SK-N-SH (cell line): ENCODE results near the gene PCBP3. TPM values are rescaled to one million over a fixed set of nuclear protein-coding genes. Genes with fewer than 3 reads are reported as not detected.

Experiments
- CTCF ChIA-PET: fragments of 300-600, 350-600 bp; formaldehyde crosslinking; extraction: SDS; loops from one replicate; lab custom pipeline; 2021; lab: Yijun Ruan, JAX
- POLR2A ChIA-PET: fragments of 350-600 bp; sonication (Branson Sonifier 250); formaldehyde crosslinking; extraction: SDS; loops from one replicate; lab custom pipeline; 2020; ENCODE audit warnings: antibody characterized with exemption, inconsistent platforms; lab: Yijun Ruan, JAX
- DNase-seq: peaks from one replicate; pipeline ENCODE4 v3.0.0; 2012
- H2AFZ ChIP-seq: fragments of 200-600 bp; sonication (generic); 2 replicates; pipeline ENCODE4 v1.8.1; 2016; ENCODE audit warnings: antibody characterized with exemption, mild to moderate bottlenecking, low read depth
- H3F3A ChIP-seq: fragments of 200-600 bp; sonication (generic); replicated peaks from 2 replicates; pipeline ENCODE3; 2016; ENCODE audit warnings: antibody characterized with exemption, mild to moderate bottlenecking; ENCODE audit not compliant: insufficient read depth
- H3K27ac ChIP-seq, 2 experiments: fragments of 200-500 bp in 1 of 2; fragments of 200-600 bp in 1 of 2; sonication (Bioruptor generic) in 1 of 2; sonication (generic), shearing (Covaris generic) in 1 of 2; 2 replicates each; pipeline versions ENCODE4 v1.5.1 to v1.6.1; 2014 to 2016; ENCODE audit warnings: low read depth in 2 of 2, inconsistent platforms in 1 of 2, low read length in 1 of 2, mild to moderate bottlenecking in 1 of 2, mixed read lengths in 1 of 2
- H3K27me3 ChIP-seq: fragments of 200-600 bp; sonication (generic), shearing (Covaris generic); 2 replicates; pipeline ENCODE4 v1.6.1; 2016; ENCODE audit warnings: mixed run types; ENCODE audit not compliant: insufficient read depth
- H3K36me3 ChIP-seq, 2 experiments: fragments of 200-500 bp in 1 of 2; fragments of 200-600 bp in 1 of 2; sonication (Bioruptor generic) in 1 of 2; sonication (generic) in 1 of 2; replicated peaks in 1 of 2; 2 replicates each; pipeline versions ENCODE3 to v1.5.1; 2014 to 2016; ENCODE audit warnings: low read length in 1 of 2, mild to moderate bottlenecking in 1 of 2; ENCODE audit not compliant: insufficient read depth in 2 of 2, control insufficient read depth in 1 of 2
- H3K4me1 ChIP-seq, 2 experiments: fragments of 200-500 bp in 1 of 2; fragments of 200-600 bp in 1 of 2; sonication (Bioruptor generic) in 1 of 2; sonication (generic), shearing (Covaris generic) in 1 of 2; 2 replicates each; pipeline versions ENCODE4 v1.5.1 to v1.6.1; 2014 to 2016; ENCODE audit warnings: low read depth in 1 of 2, low read length in 1 of 2, mixed run types in 1 of 2; ENCODE audit not compliant: insufficient read depth in 2 of 2, control insufficient read depth in 1 of 2
- H3K4me2 ChIP-seq: fragments of 200-600 bp; sonication (generic), shearing (Covaris generic); 2 replicates; pipeline ENCODE4 v1.6.1; 2017; ENCODE audit warnings: mixed run types
- H3K4me3 ChIP-seq, 2 experiments: fragments of 200-500 bp in 1 of 2; fragments of 200-600 bp in 1 of 2; sonication (Bioruptor generic) in 1 of 2; sonication (generic), shearing (Covaris generic) in 1 of 2; 2 replicates each; pipeline versions ENCODE4 v1.5.1 to v1.8.1; 2014 to 2016; ENCODE audit warnings: low read depth in 2 of 2, inconsistent platforms in 1 of 2, low read length in 1 of 2, mild to moderate bottlenecking in 1 of 2, mixed read lengths in 1 of 2, moderate library complexity in 1 of 2
- H3K79me2 ChIP-seq: fragments of 200-600 bp; sonication (generic); 2 replicates; pipeline ENCODE4 v1.8.1; 2017; ENCODE audit warnings: mild to moderate bottlenecking; ENCODE audit not compliant: insufficient read depth
- H3K9ac ChIP-seq: fragments of 200-600 bp; sonication (generic); 2 replicates; pipeline ENCODE4 v1.6.1; 2017; ENCODE audit warnings: mixed run types
- H3K9me2 ChIP-seq: fragments of 200-600 bp; sonication (generic); 2 replicates; pipeline ENCODE4 v1.6.1; 2017; ENCODE audit warnings: mixed run types
- H3K9me3 ChIP-seq: fragments of 200-600 bp; sonication (generic); 2 replicates; pipeline ENCODE4 v1.6.1; 2017; ENCODE audit warnings: mixed run types, mild to moderate bottlenecking, moderate library complexity
- H4K20me1 ChIP-seq: fragments of 200-600 bp; sonication (generic); 2 replicates; pipeline ENCODE4 v1.6.1; 2017; ENCODE audit warnings: mild to moderate bottlenecking, mixed run types; ENCODE audit not compliant: insufficient read depth
- CHD2 ChIP-seq: fragments of 150-350 bp; IDR thresholded peaks from 2 replicates; pipeline ENCODE4 v1.6.1; 2018; ENCODE audit warnings: low read length; ENCODE audit not compliant: partially characterized antibody
- FOXM1 ChIP-seq: IDR thresholded peaks from 2 replicates; pipeline ENCODE4 v1.4.0; 2012; ENCODE audit warnings: low read depth, mild to moderate bottlenecking
- GABPA ChIP-seq: IDR thresholded peaks from 2 replicates; pipeline ENCODE4 v1.4.0; 2012; ENCODE audit warnings: low read depth, mild to moderate bottlenecking
- IRF3 ChIP-seq: fragments of 150-350 bp; IDR thresholded peaks from 2 replicates; pipeline ENCODE4 v1.6.1; 2016; ENCODE audit warnings: mild to moderate bottlenecking, low read depth, low read length
- JUND ChIP-seq: IDR thresholded peaks from 2 replicates; pipeline ENCODE4 v1.4.0; 2012
- MAX ChIP-seq: IDR thresholded peaks from 2 replicates; pipeline ENCODE4 v1.4.0; 2012; ENCODE audit warnings: low read depth
- MEF2A ChIP-seq: IDR thresholded peaks from 2 replicates; pipeline ENCODE4 v1.4.0; 2012; ENCODE audit warnings: low read depth, borderline replicate concordance
- MXI1 ChIP-seq: IDR thresholded peaks from 2 replicates; pipeline ENCODE4 v1.6.1; 2012; ENCODE audit warnings: mild to moderate bottlenecking, low read depth, low read length, improper control_type of control experiment
- NFIC ChIP-seq: IDR thresholded peaks from 2 replicates; pipeline ENCODE4 v1.4.0; 2012; ENCODE audit warnings: borderline replicate concordance
- NRF1 ChIP-seq: IDR thresholded peaks from 2 replicates; pipeline ENCODE4 v1.6.1; 2012; ENCODE audit warnings: low read depth, mild to moderate bottlenecking, low read length
- POLR2AphosphoS5 ChIP-seq: IDR thresholded peaks from 2 replicates; pipeline ENCODE4 v1.6.1; 2012; ENCODE audit warnings: low read depth, low read length
- RAD21 ChIP-seq: IDR thresholded peaks from 2 replicates; pipeline ENCODE4 v1.6.1; 2012; ENCODE audit warnings: mild to moderate bottlenecking, low read length
- RCOR1 ChIP-seq: fragments of 150-350 bp; IDR thresholded peaks from 2 replicates; pipeline ENCODE4 v1.6.1; 2017; ENCODE audit warnings: antibody characterized with exemption, low read length
- RFX5 ChIP-seq: IDR thresholded peaks from 2 replicates; pipeline ENCODE4 v1.6.1; 2012; ENCODE audit warnings: mild to moderate bottlenecking, improper control_type of control experiment, low read length
- SIN3A ChIP-seq: IDR thresholded peaks from 2 replicates; pipeline ENCODE4 v1.6.1; 2012; ENCODE audit warnings: low read depth, mild to moderate bottlenecking, low read length, moderate library complexity, borderline replicate concordance
- TAF1 ChIP-seq: IDR thresholded peaks from 2 replicates; pipeline ENCODE4 v1.6.1; 2012; ENCODE audit warnings: low read depth, mild to moderate bottlenecking, low read length, moderate library complexity, borderline replicate concordance
- USF1 ChIP-seq: IDR thresholded peaks from 2 replicates; pipeline ENCODE4 v1.4.0; 2012; ENCODE audit warnings: low read depth, borderline replicate concordance
- YY1 ChIP-seq: IDR thresholded peaks from 2 replicates; pipeline ENCODE4 v1.4.0; 2012; ENCODE audit warnings: low read depth, mild to moderate bottlenecking
- WGBS: methylation state at CpG from one replicate; pipeline ENCODE4 v1.1.6; 2017; ENCODE audit warnings: low lambda C conversion rate; 5-methylcytosine and 5-hydroxymethylcytosine counted together
- polyA plus RNA-seq, 3 experiments: library from polyadenylated mRNA; depleted of rRNA; stranded (reverse); fragments of >200 nt; gene quantifications; 2 replicates each; pipeline ENCODE4 v1.2.3, GENCODE V29; 2012

The PCBP3 gene
- polyA plus RNA-seq, 1 of the 3 experiments (the other 2 are of a cell fraction): 9.5 TPM

GRCh38 chr21:45715441-45715840 lies 71.9 kb downstream of the PCBP3 start:
- no peak overlapping the region for H3K27ac ChIP-seq
- no peak overlapping the region for H3K4me2 ChIP-seq
- H3K79me2 ChIP-seq: peaks cover 3% of the 10 kb centered on the region; the same call in 1 of the 2 replicates
- ChIA-PET CTCF (no interaction called here), POLR2A (no interaction called here)
- no peaks in the 10 kb centered on the region for H3K9me2 ChIP-seq
- 90% methylated on average over 1 of the region's 1 CpG for WGBS
- TF ChIP-seq FOXM1 (no peak), NRF1 (no peak), GABPA (no peak), YY1 (no peak), IRF3 (no peak), MXI1 (no peak), CHD2 (no peak), RFX5 (no peak), USF1 (no peak), NFIC (no peak), JUND (no peak), POLR2AphosphoS5 (no peak), SIN3A (no peak)
- H3F3A ChIP-seq: no peaks in the 10 kb centered on the region
- no peaks in the 10 kb centered on the region for H4K20me1 ChIP-seq
- no peak overlapping the region for H2AFZ ChIP-seq
- H3K4me1 ChIP-seq: peaks cover 0 to 7% of the 10 kb centered on the region in 2 experiments; a peak in 1 of 4 replicates
- no peak overlapping the region for H3K4me3 ChIP-seq
- H3K27me3 ChIP-seq: no peaks in the 10 kb centered on the region
- peaks cover 0 to 4% of the 10 kb centered on the region in 2 experiments for H3K36me3 ChIP-seq
- H3K9ac ChIP-seq: no peak overlapping the region
- H3K9me3 ChIP-seq: peaks cover 9% of the 10 kb centered on the region; the same call in 1 of the 2 replicates
- no peak for DNase-seq

GRCh38 chr21:45718413-45718812 lies 74.9 kb downstream of the PCBP3 start:
- H3K36me3 ChIP-seq: peaks cover 0 to 4% of the 10 kb centered on the region in 2 experiments
- WGBS: 87% methylated on average over 5 of the region's 5 CpGs
- H3K27me3 ChIP-seq: no peaks in the 10 kb centered on the region
- peaks cover 8 to 9% of the 10 kb centered on the region in 2 experiments; a peak in 3 of 4 replicates for H3K4me1 ChIP-seq
- ChIA-PET CTCF (interaction anchor here (0.8 kb wide), 1 partner anchor 12 kb away, joined by 3 read pairs; no protein-coding TSS in a partner anchor), POLR2A (no interaction called here)
- H3K9me2 ChIP-seq: no peaks in the 10 kb centered on the region
- H3K27ac ChIP-seq: no peak overlapping the region; a peak in 1 of 4 replicates
- H3K9me3 ChIP-seq: no peaks in the 10 kb centered on the region
- H3F3A ChIP-seq: no peaks in the 10 kb centered on the region
- H3K4me3 ChIP-seq: no peak overlapping the region
- H3K79me2 ChIP-seq: 0 out of 2 replicates have a peak, but pooled peaks cover 3% of the 10 kb centered on the region
- no peak for TF ChIP-seq MAX
- TF ChIP-seq RCOR1: no peak
- TF ChIP-seq MEF2A: no peak
- no peak for TF ChIP-seq TAF1
- TF ChIP-seq RAD21: no peak
- TF ChIP-seq NRF1: no peak
- no peaks in the 10 kb centered on the region for H4K20me1 ChIP-seq
- H3K4me2 ChIP-seq: no peak overlapping the region
- DNase-seq: no peak
- no peak overlapping the region for H2AFZ ChIP-seq
- no peak overlapping the region for H3K9ac ChIP-seq
